ENCODE results near the gene PYGB.

PYGB gene

GRCh38 chr20:25336561-25337422, 88.9 kb downstream of the PYGB start:
- DNase-seq (ENCODE audit: low spot score) = peak; percentile 79

GRCh38 chr20:25338112-25339023, 90.5 kb downstream of the PYGB start:
- no peak for DNase-seq (ENCODE audit: low spot score)

- no peak for DNase-seq (ENCODE audit: low spot score)
Measured at GRCh38 chr20:25339608-25340007, 91.7 kb downstream of the PYGB start.

DNA sequence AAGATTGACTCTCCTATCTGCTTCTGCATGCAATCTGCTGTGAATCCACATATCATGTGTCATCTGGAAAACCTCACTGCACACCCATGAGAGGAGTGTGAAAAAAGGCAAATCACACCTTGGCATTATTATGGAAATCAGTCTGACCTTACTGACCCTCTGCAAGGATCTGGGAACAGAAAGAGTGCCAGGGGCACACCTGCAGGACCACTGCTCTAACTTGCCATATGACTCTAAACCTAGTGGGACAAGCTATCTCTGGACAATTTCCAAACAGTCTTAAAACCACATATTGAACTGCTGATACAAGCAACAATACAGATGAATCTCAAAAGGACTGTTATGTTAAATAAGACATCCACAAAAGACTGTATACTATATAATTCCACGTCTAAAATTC, 92.5 kb downstream of the PYGB start:
- no peak for DNase-seq (ENCODE audit: low spot score)

GRCh38 chr20:25341716-25342680, 94.1 kb downstream of the PYGB start:
- DNase-seq (ENCODE audit: low spot score) = no peak

DNA sequence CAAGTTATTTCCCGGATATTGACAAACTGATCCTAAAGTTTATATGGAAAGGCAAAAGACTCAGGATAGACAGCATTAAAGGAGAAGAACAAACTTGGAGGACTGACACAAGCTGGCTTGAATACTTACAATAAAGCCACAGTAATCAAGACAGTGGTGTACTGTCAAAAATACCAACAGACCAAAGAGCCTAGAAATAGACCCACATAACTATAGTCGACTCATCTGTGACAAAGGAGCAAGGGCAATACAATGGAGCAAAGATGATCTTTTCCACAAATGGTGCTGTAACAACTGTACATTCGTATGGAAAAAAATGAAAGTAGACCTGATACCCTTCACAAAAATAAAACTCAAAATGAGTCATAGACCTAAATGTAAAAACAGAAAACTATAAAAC, 96.7 kb downstream of the PYGB start:
- no peak for DNase-seq (ENCODE audit: low spot score)

- DNase-seq (ENCODE audit: low spot score) = no peak
Measured at GRCh38 chr20:25345721-25346120, 97.8 kb downstream of the PYGB start.

DNA sequence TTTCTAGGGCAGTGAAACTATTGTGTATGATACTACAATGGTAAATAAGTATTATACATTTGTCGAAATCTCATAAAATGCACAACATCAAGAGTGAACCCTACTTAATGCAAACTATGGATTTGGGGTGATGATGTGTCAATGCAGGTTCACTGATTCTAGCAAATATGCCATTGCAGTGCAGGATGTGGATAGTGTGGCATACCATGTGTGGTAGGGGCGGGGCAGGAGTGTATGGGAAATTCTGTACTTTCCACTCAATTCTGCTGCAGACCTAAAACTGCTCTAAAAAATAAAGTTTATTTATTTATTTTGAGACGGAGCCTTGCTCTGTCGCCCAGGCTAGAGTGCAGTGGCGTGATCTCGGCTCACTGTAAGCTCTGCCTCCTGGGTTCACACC, 98.5 kb downstream of the PYGB start:
- no peak for DNase-seq (ENCODE audit: low spot score)
